ENCODE results near the gene HOGA1.
"Not testable (repeated sequence)": the region's sequence is repeated elsewhere in the genome, so short reads cannot be mapped to it uniquely, and the experiment has no call there.

Gene HOGA1

GRCh38 chr10:97584060-97584797 lies at the start of gene HOGA1:
Gene HOGA1, plus strand, starts transcription at chr10:97584389. Its CDS starts 315 bp downstream, at chr10:97584704.
- DNase-seq, result no peak

DNA sequence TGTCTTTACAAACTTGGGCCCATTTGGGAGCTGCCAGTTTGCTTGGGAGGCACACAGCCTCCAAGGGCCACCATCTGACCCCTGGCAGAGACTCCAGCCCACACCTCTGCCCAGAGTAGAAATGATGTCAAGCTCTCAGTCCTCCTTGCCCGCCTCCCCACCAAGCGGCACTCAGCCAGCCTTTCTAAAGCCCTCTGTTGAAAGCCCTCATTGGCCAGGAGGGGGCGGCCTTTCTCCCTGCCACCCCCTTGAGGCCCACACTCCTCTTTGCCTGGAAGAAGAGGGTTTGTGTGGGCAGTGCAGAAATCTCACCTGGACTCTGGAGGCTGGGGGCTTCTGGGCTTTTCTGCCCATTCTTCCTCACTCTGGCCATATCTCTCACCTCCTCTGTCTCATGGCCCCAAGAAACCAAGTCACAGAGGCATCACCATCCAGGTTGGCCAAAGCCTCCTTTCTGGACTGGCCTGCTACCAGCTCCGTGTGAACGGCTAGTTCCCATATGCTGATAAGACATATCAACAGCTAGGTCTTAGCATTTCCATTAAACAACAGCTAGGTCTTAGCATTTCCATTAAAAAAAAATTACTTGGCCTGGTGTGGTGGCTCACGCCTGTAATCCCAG lies 49.3 kb upstream of the HOGA1 start:
- peak; percentile 40 to 68 for DNase-seq

- no peak for DNase-seq
Measured at GRCh38 chr10:97537186-97537869, 46.9 kb upstream of the HOGA1 start.

DNA sequence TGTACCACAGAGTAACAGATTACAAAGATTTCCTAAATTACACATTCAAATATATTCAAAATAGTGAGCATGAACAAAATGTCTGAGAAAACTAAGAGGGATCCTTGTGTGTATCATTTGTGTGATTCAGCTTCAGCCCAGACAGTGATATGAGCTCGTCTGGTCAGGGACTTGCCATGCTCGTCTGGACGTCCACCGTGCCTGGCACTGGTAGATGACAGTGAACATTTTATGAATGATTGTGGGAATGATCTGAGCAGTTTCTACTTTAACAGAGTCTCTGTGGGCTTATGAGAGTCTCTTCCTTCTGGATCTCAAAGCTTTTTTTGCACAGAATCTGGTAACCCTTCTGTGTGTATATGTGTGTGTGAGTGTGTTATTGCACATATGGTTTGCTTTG lies 45.8 kb upstream of the HOGA1 start:
- no peak for DNase-seq

DNA sequence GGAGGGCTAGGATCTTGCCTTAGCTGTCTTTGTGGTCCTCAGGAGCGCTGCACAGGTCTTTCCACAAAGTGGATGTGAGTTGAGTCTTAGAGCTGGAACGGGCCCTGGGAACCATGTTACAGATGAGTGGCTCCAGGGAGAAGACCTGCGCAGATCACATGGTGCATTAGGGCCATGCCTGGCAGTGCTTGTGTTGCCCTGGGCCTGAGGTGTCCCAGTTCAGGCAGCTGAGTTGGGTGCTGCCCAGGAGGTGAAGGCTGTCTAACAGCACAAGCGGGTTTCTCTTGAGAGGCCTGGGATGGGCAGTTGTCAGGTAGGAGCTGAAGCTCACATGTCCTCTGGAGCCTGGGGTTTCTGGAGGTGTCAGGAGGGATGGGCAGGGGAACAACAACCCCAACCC lies 45.4 kb upstream of the HOGA1 start:
- DNase-seq, result no peak

DNA sequence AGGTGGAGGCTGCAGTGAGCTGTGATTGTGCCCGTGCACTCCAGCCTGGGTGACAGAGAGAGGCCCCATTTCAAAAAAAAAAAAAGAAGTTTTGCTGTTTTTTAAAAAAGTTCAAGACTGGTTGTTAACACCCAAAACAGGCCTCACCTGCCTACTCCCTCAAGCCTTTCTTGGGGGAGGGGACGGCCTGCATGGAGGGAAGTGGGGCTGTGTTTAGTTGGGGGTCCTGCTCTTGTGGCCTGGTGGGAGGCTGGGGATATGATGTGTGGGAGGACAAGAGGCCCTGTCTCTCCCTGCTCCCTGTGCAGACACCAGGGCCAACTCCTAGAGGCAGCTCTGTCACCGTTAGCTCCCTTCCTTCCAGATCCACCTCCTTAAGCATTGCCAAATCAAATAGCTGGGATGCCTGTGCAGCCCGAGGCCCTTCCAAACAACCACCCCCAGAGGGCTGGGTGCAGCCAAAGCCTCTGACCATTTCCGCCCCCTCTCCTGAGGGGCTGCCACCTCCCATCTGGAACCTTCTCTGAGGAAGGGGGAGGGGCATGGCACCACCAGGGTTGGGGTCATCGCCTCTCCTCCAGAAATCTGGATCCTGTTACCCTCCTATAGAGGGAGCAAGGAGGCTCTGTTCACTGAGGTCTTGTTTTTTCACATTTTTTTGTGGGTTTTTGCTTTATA lies 44.5 kb upstream of the HOGA1 start:
- no peak for DNase-seq

DNA sequence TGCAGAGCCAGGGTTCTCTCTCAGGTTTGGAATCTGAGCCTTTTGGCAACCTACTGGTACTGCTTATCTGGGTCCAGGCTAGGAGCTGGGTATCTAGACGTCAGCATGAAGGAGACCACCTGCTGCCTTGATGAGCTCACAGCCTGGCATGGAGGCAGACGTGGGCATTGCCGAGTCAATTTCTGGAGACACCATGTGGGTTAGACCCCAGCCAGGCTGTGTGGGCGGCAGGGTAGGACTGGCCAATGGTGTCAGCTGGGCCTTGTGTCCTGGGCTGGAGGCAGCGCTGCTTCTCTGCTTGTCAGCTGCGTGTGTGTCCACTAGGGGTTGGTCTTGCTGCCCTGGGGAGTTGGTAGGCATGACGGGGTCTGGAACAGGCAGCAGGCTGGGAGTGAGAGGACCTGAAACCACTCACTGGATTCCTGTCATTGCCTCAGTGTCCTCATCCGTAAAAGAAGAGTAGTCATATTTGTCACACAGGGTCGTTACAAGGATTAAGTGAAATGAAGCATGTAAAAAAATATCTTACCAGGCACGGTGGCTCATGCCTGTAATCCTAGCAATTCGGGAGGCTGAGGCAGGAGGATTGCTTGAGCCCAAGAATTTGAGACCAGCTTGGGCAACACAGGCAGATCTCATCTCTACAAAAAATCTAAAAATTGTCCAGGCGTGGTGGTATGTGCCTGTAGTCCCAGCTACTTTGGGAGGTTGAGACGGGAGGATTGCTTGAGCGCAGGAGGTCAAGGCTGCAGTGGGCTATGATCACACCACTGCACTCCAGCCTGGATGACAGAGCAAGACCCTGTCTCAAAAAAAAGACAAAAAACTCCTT lies 43.3 kb upstream of the HOGA1 start:
- no peak for DNase-seq

DNA sequence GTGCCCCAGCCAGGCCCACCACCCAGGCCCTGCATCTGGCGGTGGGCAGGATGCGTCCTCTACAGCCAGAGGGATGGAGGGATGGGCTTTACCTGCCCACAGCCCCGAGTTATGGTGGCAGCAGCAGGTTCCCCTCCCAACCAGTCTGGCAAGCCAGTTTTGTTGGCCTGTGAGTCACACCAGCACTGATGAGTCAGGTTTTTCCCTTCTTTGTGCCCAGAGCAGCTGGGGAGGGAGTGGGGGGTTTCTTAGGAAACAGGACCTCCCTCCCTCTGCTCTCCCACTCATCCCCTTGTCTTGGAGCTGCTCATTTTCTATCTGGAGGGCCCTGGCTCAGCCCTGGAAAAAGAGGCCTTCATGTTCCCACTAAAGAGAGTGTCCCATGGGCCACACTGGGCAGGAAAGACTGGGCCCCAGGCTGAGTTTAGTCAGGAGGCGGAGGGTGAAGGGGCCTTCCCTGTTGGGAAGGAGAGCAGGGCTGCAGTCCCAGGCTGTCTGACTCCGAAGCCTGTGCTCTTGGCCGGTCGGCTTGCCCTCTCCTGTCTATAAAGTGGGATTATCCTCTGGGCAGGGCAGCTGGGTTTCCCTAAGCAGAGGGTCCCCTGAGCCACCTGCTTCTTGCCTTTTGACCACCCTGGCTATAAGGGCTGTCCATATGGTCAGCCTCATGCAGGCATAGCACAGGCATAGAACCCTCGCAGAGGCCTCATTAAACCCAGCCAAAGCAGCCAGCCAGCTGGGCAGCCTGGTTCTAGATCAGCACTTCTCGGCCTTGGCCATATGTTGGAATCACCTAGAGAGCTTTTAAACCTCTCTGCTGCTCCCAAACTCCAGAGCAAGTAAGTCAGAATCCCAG lies 41.8 kb upstream of the HOGA1 start:
- DNase-seq, result peak; percentile 72 to 79

DNA sequence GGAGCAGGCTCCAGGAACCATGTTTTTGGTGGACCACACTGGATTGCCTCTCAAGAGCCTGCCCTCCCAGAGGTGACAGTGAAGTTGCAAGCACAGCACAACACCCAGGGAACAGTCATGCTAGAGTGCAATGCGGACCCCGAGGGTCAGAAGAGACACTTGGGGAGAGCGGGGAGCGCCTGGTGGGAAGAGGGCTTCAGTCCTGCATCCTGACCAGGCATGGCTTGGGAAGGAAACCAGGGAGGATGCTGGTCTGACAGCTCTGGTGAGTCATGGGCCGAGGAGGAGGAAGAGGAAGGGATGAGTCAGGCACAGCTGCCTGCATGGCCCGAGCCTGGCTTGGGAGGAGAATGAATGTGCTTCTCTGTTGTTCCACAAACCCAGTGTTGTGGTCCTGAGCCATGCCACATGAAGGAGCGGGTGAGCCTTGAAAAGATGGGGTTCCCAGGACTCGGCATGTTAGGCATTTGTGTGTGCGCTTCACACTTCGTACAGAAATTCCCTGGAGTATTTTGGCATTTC lies 41.1 kb upstream of the HOGA1 start:
- peak; percentile 90 to 93 for DNase-seq

GRCh38 chr10:97546456-97547270 lies 37.5 kb upstream of the HOGA1 start:
- DNase-seq, result no peak

- DNase-seq, result no peak
Measured at GRCh38 chr10:97547271-97547600, 37.0 kb upstream of the HOGA1 start.

DNA sequence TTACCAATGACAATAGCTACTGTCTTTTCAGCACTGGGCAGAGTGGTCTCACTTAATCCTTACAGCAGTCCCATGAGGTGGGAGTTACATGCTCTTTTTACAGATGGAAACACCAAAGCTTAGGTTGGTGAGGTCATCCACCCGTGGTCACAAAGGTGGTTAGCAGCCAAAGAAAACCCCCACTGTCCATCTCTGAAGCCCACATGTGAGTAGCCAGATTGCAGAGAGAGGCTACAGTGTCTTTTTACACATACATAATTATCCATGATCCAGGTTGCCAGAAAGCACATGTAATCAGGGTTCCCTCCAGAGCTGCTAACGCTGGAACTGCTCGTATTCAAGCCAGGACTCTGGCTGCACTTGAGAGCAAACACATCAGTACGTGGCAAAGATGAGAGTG lies 36.2 kb upstream of the HOGA1 start:
- no peak for DNase-seq

DNA sequence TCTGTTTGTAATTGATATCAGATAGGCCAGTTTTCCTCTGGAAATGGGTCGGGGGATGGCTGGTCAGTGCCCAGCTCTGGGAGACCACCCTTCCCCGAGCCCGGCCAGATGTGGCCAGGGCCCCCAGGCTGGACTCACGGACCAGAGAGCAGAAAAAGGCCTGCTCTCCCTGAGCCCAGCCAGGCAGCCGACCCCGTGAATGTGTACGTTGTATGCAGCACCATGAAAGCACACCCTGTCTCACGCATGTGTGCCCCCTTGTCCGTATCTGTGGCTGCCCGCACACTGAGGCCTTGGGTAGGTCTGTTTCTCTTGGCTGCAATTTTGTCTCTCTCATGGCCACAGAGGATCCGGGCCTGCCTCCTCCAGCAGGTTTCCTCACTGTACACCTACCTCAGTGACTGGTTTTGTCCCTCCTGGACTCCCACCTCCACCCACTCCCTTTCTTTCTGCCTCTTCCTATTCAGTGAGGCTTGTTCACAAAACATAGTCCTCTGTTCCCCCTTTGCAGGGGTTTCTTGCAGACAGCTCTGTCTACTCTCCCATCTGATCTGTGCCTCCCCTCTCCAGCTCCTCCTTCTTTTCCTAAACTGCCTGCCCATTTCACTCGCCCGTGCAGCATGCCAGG lies 35.2 kb upstream of the HOGA1 start:
- no peak for DNase-seq

GRCh38 chr10:97549587-97550322 lies 34.4 kb upstream of the HOGA1 start:
- DNase-seq, result no peak

- no peak for DNase-seq
Measured at GRCh38 chr10:97550336-97551149, 33.6 kb upstream of the HOGA1 start.

- no peak for DNase-seq
Measured at GRCh38 chr10:97551271-97551670, 32.9 kb upstream of the HOGA1 start.

DNA sequence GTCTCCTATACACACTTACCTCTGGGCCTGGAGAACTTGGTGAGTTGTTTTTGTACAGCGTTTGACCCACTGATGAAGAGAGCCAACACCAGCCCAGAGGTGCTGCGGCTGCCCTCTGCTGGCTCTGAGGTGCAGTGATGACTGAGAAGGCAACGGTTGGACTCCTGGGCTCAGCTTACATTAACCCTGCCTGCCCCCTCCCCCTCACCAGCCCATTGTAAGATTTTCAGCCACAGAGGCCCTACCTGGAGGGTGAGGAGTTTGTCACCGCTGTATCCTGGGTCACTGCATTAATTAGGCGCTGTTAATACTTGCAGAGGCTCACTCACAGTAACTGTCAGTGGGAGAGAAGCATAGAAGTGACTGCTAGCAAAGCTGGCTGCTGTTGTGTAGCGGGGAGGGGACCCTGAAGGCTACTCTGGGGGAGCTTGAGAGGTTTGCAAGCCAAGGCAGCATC lies 30.6 kb upstream of the HOGA1 start:
- DNase-seq, result peak; percentile 61 to 66

- not testable (repeated sequence) for DNase-seq
Measured at GRCh38 chr10:97554336-97554735, 29.9 kb upstream of the HOGA1 start.

All from Kasumi-1 (cell line).